OCI-LY7 (cell line): ENCODE results near the gene KCTD18.

ENCODE experiments used
- CTCF ChIP-seq: fragments of 200-600 bp; sonication (generic); conservative IDR thresholded peaks from 2 replicates; pipeline ENCODE4 v1.5.1; 2014; ENCODE audit warnings: mild to moderate bottlenecking, antibody characterized with exemption, low read length, moderate library complexity, mixed read lengths
- EZH2phosphoT487 ChIP-seq: fragments of 200-600 bp; sonication (generic); IDR thresholded peaks from 2 replicates; pipeline ENCODE4 v1.6.1; 2018; ENCODE audit warnings: low read depth, borderline replicate concordance, mild to moderate bottlenecking, mixed run types, antibody characterized with exemption, low read length, moderate library complexity, mixed read lengths

GRCh38 chr2:200466425-200467418 lies 43.1 kb downstream of the KCTD18 start:
- TF ChIP-seq CTCF (no peak), EZH2phosphoT487 (no peak)
